Stimulated activated CD8-positive, alpha-beta memory T cell treated with anti-CD3 and anti-CD28 coated beads, Interleukin-15, amount 100 ng/mL, for 1 hour (primary cell): ENCODE data around the gene KNSTRN.

Source experiments
- DNase-seq: peaks from one replicate; pipeline ENCODE4 v3.0.0-alpha.2; 2020; ENCODE audit warnings: low read depth

The KNSTRN gene

DNA sequence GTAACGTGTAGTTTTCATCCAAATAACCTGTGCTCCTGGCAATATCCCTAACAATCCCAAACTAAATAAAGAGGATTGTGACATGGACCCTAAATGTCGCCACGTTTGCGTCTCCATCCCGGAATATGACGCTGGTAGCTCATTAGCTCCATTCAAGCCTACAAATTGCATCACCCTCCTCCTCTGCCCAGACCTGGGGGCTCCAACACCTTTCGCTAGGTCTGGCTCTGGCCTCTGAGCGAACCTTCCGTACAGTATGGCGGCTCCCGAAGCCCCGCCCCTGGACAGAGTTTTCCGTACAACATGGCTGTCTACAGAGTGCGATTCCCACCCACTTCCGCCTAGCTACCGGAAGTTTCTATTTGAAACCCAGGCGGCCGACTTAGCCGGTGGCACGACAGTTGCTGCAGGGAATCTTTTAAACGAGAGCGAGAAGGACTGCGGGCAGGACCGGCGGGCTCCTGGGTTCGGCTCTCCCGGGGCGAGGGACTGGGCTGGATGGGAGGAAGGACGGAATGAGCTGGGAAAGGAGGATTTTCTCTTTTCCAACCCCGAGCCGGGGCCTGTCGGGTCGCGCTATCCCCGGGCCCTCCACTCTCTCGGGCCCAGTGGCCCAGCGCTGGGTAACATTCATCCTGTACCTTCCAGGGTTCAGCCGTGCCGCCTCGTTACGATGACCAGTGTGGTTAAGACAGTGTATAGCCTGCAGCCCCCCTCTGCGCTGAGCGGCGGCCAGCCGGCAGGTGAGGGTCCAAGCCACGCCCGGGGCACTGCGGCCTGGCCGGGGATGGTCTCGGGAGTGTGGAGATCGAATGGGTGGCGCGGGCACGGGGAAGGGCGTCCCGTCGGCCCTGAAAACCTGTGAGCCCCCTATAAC is at the start of gene KNSTRN:
Gene KNSTRN (plus strand): TSS at position 142 of the 877 bp plus-strand sequence. CDS start 115 bp downstream, at position 257.
- DNase-seq: peak; percentile 85

DNA sequence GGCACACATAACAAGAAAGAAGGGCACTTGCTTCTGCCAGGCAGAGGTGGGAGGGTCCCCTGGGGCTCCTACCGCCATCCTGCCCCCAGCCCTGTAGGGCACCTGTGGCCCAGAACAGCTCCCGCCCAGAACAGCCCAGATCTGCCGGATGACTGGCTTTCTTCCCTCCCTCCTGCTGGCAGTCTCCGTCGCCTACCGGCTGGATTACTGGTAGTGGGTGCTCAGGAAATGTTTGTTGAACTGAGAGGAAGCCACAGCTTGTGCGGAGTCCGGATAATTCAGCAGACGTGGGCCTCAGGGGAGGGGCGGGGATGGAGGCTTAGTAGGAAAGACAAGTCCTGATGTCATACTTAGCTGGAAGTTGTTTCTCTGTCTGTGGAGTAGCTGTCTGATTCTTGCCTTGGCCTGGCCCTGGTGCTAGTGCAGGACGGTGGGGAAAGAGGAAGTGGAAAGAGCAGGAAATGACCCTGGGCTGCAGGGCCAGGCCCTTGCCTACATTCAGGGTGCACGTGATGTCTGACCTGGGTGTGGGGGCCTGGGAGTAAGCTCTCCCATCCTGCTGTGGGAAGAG is 48.5 kb upstream of the KNSTRN start:
- no peak for DNase-seq

DNA sequence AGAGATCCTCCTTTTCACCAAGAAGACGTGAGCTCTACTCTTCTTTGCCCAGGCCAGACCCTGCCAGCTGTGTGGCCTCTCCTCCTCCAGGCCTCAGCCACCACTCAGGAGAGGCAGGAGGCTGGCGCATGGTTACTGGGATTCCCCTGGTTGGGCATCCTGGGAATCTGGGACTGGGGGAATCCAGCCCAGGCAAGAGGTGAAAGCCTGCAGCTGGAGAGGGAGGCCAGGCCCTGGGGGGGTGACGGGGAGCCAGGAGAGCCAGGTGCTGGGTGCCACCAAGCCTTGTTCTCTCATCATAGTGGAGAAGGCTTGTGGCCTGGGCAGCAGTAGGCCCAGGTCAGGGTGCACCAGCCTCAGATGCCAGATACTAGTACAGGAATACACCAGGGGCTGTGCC is 48.0 kb upstream of the KNSTRN start:
- no peak for DNase-seq

DNA sequence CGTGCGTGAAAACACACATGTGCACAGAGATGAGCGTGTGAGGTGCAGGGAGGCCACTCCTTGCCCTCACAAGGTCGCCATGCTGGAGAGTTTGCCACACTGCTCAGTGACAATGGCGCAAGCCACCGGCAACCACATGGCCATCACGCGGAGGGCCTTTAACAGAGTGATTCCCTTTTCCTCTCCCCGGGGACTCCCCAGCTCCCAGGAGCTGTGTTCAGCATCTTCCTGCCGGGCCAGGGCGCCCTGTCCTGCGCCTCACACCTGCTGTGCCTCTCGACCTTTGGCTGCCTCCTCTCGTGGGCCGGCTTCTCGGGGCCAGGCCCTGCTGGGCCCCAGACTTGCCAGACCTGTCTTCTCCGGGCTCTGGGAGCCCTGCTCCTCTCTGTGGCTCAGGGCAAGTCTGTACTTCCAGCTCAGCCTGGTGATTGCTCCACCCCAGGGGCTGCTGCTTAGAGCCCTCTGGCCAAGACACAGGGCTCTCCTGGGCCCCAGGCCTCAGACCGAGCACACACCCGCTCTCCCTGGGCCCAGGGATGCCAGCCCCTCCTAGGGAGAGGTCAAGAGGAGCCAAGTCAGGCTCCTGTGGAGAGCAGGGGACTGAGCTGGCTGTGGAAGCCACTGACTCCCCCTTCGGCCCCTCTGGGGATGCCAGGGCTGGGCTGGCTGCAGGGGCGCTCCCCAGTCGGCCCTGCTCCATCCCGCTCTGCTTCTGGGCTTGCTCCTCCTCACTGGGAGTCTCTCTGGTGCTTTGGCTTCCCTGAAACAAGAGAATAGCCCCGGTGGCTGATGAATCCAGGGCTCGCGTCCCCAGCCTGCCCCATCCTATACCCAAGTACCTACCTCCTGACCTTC is 47.4 kb upstream of the KNSTRN start:
- DNase-seq: no peak

DNA sequence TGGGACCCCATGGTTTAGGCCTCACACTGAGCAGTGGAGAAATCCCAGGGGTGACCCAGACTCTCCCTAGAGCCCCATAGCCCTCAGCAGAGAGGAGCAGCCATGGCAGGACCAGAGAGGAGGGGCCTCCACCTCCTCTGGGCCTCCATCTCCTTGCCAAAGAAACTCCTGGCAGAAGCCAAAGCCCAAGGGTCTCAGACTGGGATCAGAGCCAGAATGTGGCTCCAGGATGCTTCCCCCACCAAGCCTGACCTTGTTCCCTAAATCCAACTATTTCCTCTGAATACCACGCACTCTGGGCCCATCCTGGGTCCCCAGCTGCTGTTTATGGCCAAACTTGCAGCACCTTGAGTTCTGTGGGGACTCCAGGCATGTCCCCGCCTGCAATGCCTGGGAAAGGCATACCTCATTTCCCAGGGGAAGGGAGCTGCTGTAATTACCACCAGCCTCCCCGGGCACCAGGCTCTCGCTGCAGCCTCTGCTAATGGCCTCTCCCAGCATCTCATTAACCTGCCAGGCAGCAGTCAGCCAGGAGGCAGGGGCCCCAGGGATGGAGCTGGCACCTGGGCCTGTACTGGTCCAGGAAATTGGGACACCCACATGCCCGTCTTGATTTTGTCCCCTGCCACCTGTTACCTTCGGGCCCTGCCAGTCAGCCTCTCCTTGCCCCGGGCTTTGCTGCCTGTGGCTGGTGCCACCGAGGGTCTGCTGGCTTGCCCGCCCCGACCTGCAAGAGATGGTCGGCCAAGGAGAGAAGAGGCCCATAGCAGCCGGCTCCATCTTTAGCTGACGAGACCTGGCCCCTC is 46.4 kb upstream of the KNSTRN start:
- no peak for DNase-seq

- no peak for DNase-seq
These were observed 45.8 kb upstream of the KNSTRN start for GRCh38 chr15:40336744-40337122.

DNA sequence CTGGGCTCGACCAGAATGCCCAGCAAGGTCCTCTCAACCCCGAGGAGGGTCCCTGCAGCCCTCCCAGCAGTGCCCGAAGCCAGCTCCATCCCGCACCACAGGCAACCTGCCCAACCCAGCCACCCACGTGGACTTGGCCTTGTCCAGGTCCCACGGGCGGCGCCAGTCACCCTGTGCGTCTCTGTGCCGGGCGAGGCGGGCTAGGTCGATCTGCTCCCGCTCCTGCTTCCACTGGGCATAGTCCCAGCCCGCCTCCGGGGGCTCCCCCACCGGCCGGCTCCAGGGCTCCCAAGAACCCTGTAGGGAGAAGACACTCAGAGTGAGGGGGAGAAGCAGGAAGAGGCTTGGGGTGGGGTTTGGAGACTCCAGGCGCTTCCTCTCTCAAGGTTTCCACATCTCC is 44.9 kb upstream of the KNSTRN start:
- no peak for DNase-seq

DNA sequence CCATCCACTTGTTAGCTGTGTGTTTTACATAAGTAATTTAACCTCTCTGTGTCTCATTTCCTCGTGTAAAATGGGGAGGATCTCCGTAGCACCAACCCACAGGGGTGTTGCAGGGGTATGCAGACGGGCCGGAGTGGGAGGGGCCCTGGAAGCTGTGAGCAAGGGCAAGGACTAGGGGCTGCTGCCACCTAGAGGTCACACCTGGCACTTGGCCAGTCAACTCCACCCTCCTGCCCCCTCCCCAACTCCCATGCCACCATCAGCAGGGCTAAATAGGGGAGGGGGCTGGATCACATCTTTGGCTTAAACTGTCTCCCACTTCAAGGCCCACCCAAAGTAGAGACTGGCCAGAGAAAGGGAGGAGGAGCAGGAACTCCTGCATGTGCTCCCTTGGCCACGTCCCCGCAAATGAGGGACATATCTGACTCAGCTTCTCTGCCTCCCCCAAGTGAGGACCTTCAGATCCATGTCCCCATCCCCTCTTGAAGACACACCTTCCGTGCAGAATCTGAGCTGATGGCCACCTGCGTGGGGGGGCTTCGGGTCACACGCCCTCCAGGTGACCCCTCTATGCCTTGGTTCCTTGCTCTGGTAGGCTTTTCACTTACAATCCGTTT is 44.4 kb upstream of the KNSTRN start:
- peak; percentile 54 for DNase-seq

- DNase-seq: no peak
These were observed 43.5 kb upstream of the KNSTRN start for GRCh38 chr15:40338921-40339620.

DNA sequence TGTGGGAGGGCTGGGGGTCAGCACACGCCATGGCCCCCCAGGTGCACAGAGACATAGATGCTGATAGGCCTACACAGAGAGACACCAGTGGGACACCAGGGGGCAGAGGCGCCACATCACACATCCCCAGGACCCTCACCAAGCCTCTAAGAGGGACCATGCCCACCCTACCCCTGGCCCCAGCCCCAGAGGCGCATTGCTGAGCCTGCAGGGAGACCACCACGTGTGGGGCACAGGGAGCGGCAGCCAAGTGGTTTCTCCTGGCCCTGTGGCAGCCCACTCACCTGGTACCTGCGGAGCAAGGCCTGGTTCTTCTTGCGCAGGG is 42.9 kb upstream of the KNSTRN start:
- no peak for DNase-seq

DNA sequence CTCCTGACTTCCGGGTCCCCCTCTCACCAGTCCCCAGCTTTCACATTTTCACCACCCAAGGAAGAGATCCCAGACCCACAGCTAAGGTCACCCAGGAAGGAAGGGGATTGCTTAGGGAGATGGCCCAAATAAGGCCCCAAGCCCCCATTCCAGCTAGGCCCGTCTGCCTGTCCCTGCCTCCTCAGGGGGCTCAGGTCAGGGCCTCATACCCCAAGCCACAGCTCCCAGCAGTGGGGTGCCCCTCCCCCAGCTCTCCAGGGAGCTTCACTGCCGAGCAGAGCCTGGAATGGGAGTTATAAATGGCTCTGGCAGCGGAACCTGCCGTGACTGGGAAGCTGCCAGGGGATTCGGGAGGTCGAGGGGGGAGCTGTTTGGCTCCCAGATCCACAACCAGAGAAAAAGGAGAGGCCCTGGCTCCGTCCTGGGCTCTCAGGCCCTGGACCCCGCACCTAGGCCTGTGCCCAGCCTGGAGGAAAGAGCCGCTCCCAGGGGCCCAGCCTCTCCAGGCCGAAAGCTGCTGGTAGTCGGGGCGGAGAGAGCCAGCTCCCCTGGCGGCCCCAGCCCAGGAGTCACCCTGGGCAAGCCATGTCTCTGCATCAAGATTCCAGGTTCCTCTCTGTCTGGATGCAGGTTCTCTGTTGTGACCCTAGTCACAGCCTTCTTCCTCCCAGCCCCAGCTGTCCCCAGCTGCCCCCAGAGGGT is 42.3 kb upstream of the KNSTRN start:
- no peak for DNase-seq

DNA sequence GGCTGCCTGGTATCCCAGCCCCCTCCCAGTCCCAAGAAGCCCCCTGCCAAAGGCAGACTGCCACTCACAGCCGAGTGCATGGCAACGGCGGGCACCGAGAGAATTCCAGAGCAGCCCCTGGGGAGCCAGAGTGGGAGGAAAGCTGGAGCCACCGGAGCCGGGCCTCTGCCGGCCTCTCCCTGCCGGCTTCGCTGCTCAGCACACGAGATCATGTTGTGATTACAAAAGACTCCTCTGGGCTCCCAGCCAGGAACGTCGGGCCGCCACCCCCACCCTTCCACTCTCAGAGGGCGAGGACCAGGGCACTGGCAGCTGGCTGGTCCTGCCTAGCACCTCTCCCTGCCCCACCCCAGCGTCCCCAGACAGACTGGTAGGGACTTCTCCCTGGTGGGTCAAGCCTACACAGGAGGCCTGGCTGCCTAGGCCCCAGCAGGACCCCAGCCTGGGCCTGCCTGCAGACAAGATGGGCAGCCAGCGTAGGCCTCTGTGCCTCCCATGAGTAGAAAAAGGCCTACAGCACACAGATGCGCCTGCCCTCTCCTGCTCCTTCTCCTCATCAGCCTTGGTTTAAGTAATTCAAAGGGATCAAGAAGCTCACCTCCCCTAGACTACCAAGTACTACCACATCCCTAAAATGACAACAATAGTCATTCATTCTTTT is 41.7 kb upstream of the KNSTRN start, which contains the start of gene CCDC9B:
Gene CCDC9B (minus strand): TSS at position 200 of the 661 bp plus-strand sequence. CDS start 120 bp downstream, at position 80.
- DNase-seq: no peak

GRCh38 chr15:40342416-40343320 is 39.9 kb upstream of the KNSTRN start:
- no peak for DNase-seq

DNA sequence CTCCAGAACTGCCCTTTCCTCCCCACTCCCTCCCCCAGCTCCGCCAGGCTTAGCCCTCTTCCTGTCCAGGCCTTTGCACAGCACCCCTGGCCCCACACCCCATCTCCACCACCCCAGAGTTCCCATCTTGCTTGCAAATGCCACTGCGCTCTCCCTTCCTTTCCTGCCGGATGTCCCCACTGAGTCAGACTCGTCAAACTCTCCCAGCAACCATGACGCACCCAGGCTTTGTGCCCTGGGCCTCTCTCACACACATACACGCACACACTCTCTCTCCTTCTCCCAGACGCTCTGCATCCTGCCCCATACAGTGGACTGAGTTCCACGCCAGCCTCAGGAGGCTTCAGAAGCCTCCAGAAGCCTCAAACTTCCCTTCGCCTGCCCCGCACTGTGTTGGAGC is 39.0 kb upstream of the KNSTRN start:
- no peak for DNase-seq

DNA sequence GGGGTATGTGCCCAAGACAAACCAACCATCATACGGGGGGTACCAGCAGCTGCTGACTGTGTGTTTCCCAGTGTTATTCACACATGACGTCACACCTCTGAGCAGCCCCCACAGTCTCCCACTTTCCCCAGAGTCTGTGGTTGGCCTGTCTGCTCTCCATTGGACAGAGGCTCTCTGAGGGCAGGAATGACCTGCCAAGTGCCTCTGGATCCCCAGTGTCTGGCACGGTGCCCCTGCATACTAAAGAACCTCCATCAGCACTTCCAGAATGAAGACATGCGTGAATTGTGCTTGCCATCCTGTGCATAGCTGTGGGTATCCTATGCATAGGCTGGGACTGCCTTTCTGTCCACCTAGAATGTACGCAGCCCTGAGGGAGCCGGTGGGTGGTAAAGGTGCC is 38.3 kb upstream of the KNSTRN start:
- no peak for DNase-seq

DNA sequence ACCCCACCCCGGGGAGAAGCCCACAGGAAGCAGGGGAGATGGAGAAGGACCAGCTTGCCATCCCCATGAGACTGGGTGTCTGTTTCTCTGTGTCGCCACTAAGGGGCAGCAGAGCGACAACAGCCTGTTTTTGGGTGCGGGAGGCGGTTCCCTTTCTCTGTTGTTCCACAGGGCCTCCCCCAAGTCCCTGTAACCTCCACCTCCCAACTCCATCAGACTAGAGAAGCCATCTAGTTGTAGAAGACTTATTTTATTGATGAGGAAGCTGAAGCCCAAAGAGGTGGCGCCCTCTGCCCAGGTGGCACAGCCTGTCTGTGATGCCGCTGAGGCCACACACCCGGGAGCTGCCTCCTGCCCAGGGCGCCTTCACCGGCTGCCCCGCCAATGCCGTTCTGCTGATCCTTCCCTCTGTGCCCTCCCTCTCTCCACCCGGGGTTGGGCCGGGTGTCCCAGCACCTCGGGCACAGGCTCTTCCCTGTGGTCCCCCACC is 37.8 kb upstream of the KNSTRN start:
- DNase-seq: peak; percentile 47

DNA sequence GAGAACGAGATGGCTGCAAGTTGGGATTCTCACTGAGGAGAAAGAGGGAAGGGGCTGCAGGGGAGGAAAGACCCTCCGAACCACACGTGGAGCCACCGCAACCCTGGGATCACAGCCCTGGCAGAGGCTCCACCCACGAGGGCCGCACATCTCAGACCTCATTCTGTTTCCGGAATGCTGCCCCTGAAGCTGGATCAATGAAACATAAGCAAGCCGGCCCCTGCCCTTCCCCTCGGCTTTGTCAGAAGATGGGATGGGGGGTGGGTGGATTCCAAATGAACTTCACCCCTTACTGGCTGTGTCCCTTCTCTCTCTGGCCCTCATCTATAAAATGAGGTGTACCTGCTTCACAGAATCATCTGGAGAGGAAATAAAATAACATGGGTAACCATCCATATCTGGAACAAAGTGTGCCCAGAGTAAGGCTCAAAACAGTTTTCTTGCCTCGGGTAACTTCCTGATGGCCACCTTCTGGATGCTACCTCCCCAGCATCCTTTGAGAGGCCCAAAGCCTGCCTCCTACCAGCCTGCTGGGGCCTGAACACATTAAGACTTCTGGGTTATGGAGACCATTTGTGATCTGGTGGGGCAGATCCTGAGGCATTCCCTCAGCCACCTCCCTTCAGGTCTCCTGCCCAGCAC is 37.2 kb upstream of the KNSTRN start:
- no peak for DNase-seq
